PFSK-1 (cell line): ENCODE results near the gene BLOC1S1. TPM values are rescaled to one million over a fixed set of nuclear protein-coding genes. Genes with fewer than 3 reads are reported as not detected.

Source experiments
- FOXP2 ChIP-seq: optimal IDR thresholded peaks from 2 replicates; pipeline ENCODE3; 2011; ENCODE audit warnings: borderline replicate concordance, control low read depth, inconsistent platforms; ENCODE audit not compliant: insufficient read depth; ENCODE audit errors: extremely low read length, extremely low read depth
- POLR2AphosphoS5 ChIP-seq: IDR thresholded peaks from 2 replicates; pipeline ENCODE4 v1.6.1; 2012; ENCODE audit warnings: low read depth, mild to moderate bottlenecking, control low read depth, low read length, moderate library complexity
- REST ChIP-seq, 2 experiments: IDR thresholded peaks; 2 replicates each; pipeline versions ENCODE4 v1.6.1 to v1.8.0; 2011 to 2012; ENCODE audit warnings: low read depth in 2 of 2, low read length in 2 of 2, control low read depth in 1 of 2, inconsistent platforms in 1 of 2, mild to moderate bottlenecking in 1 of 2, moderate library complexity in 1 of 2; ENCODE audit not compliant: insufficient read depth in 1 of 2
- SIN3A ChIP-seq: IDR thresholded peaks from 2 replicates; pipeline ENCODE4 v1.6.1; 2012; ENCODE audit warnings: mild to moderate bottlenecking, low read length, moderate library complexity, borderline replicate concordance; ENCODE audit not compliant: insufficient read depth
- TAF1 ChIP-seq: IDR thresholded peaks from 2 replicates; pipeline ENCODE4 v1.6.1; 2012; ENCODE audit warnings: low read length, control low read depth, borderline replicate concordance; ENCODE audit not compliant: insufficient read depth
- polyA plus RNA-seq: library from polyadenylated mRNA; unstranded; fragments of >200 nt; gene quantifications from one replicate; pipeline ENCODE4 v1.2.1, GENCODE V29; 2012; ENCODE audit warnings: low read depth, missing spikeins; ENCODE audit not compliant: insufficient read length

The BLOC1S1 gene
- 82.3 TPM for polyA plus RNA-seq

- TF ChIP-seq POLR2AphosphoS5 (peak; percentile 60; the same call in 1 of the 2 replicates), SIN3A (peak; percentile 93; the same call in 1 of the 2 replicates), FOXP2 (peak; percentile 50), REST (IDR thresholded peaks at IDR 0.05; ENCODE audit: insufficient read depth in 1 of 2, low read depth in 2 of 2, low read length in 2 of 2) (no peak), TAF1 (0 out of 2 replicates have a peak, but pooled peaks have one; percentile 16)
These were observed at the start of gene BLOC1S1 for GRCh38 chr12:55715833-55716581. BLOC1S1 (plus strand) TSS chr12:55716046; CDS start chr12:55716052, 6 bp downstream.

DNA sequence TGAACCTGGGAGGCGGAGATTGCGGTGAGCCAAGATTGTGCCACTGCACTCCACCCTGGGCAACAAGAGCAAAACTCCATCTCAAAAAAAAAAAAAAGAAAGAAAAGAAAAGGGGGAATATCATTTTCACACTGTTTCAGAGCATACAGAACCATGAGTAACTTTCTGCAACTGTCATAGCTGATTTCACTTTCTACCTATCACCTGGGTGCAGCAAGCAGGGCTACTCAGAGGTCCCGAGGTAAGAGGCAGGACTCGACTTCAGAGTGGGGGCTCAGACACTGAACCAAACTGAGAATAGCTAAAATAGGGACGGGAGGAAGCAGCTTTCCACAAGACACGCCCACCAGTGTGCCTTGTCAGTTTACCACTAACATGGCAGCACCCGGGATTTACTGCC lies 49.3 kb upstream of the BLOC1S1 start:
- no peak for TF ChIP-seq TAF1
- TF ChIP-seq REST (IDR thresholded peaks at IDR 0.05; ENCODE audit: insufficient read depth in 1 of 2, low read depth in 2 of 2, low read length in 2 of 2), result no peak
- TF ChIP-seq POLR2AphosphoS5, result no peak
- no peak for TF ChIP-seq SIN3A
- no peak for TF ChIP-seq FOXP2

DNA sequence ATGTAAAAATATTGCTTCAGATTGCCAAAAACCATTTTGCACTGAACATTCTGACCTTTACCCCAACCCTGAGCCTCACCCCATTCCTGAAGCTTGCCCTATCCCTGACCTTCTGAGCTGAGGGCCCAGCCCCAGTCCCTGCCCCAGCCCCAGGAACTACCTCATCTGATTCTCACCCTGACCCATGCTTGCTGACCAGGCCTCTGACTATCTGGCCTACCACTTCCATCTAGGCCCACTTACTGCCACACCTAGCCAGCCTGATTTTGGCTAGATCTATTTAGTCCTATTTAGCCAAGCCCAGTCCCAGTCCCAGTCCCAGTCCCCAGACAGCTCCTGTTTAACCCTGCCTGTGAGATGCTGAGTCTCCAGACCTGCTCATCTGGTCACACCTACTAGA lies 45.6 kb upstream of the BLOC1S1 start:
- no peak for TF ChIP-seq FOXP2
- TF ChIP-seq SIN3A, result no peak
- TF ChIP-seq TAF1, result no peak
- no peak for TF ChIP-seq POLR2AphosphoS5
- no peak for TF ChIP-seq REST (IDR thresholded peaks at IDR 0.05; ENCODE audit: insufficient read depth in 1 of 2, low read depth in 2 of 2, low read length in 2 of 2)

DNA sequence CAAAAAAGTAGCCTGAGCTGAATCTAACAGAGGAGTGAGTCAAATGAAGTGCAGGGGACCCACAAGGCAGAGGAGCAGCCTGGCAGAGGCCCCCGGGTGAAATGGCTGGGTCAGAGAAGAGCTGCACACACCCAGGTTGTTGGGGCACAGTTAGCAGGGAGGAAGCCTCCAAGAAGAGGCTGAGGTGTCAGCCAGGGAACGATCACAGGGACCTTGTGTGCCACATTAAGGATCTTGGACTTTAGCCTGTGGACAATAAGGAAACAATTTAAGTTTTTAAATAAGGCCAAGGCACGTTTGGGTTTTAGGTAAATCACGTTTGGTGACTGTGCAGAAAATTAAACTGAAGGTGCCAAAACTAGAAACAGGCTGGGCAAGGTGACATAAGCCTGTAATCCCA lies 44.1 kb upstream of the BLOC1S1 start:
- TF ChIP-seq FOXP2 (no peak), TAF1 (no peak), SIN3A (no peak), REST (IDR thresholded peaks at IDR 0.05; ENCODE audit: insufficient read depth in 1 of 2, low read depth in 2 of 2, low read length in 2 of 2) (no peak), POLR2AphosphoS5 (no peak)
